NK-92 (cell line): ENCODE measurements around the gene MAB21L4.

Experiments
- DNase-seq: peaks from one replicate; lab custom pipeline; 2025; ENCODE audit not compliant: unreplicated experiment; lab: John Stamatoyannopoulos, UW

Gene MAB21L4

GRCh38 chr2:240896871-240897692, 1.1 kb upstream of the MAB21L4 start:
- DNase-seq = no peak

- no peak for DNase-seq
These were observed 438 bp upstream of the MAB21L4 start for GRCh38 chr2:240896394-240896793.

- DNase-seq = no peak
These were observed 959 bp downstream of the MAB21L4 start for GRCh38 chr2:240894836-240895558.

GRCh38 chr2:240894006-240894405, 1.9 kb downstream of the MAB21L4 start:
- no peak for DNase-seq

GRCh38 chr2:240893363-240893844, 2.6 kb downstream of the MAB21L4 start:
- no peak for DNase-seq

GRCh38 chr2:240892925-240893324, 3.0 kb downstream of the MAB21L4 start:
- no peak for DNase-seq

- no peak for DNase-seq
These were observed 3.6 kb downstream of the MAB21L4 start for GRCh38 chr2:240892356-240892755.

GRCh38 chr2:240891492-240892340, 4.2 kb downstream of the MAB21L4 start:
- no peak for DNase-seq

GRCh38 chr2:240890691-240891090, 5.3 kb downstream of the MAB21L4 start:
- DNase-seq = no peak

GRCh38 chr2:240889601-240890560, 6.1 kb downstream of the MAB21L4 start:
- no peak for DNase-seq

- DNase-seq = no peak
These were observed 6.9 kb downstream of the MAB21L4 start for GRCh38 chr2:240888890-240889573.

- no peak for DNase-seq
These were observed 7.6 kb downstream of the MAB21L4 start for GRCh38 chr2:240888130-240888889.

GRCh38 chr2:240887631-240888030, 8.3 kb downstream of the MAB21L4 start:
- no peak for DNase-seq

- no peak for DNase-seq
These were observed 9.0 kb downstream of the MAB21L4 start for GRCh38 chr2:240886678-240887609.

GRCh38 chr2:240886023-240886565, 9.9 kb downstream of the MAB21L4 start:
- no peak for DNase-seq

- no peak for DNase-seq
These were observed 10.4 kb downstream of the MAB21L4 start for GRCh38 chr2:240885566-240885965.

- DNase-seq = no peak
These were observed 11.2 kb downstream of the MAB21L4 start for GRCh38 chr2:240884745-240885144.
